GM21447 (cell line): ENCODE results near the gene RTN4.
"Not testable (repeated sequence)": the region's sequence is repeated elsewhere in the genome, so short reads cannot be mapped to it uniquely, and the experiment has no call there.

Experiments
- ATAC-seq: cut with Tn5 transposase; IDR thresholded peaks from one replicate; pipeline ENCODE4 v1.9.1; 2021; ENCODE audit not compliant: unreplicated experiment

RTN4 gene, protein sequence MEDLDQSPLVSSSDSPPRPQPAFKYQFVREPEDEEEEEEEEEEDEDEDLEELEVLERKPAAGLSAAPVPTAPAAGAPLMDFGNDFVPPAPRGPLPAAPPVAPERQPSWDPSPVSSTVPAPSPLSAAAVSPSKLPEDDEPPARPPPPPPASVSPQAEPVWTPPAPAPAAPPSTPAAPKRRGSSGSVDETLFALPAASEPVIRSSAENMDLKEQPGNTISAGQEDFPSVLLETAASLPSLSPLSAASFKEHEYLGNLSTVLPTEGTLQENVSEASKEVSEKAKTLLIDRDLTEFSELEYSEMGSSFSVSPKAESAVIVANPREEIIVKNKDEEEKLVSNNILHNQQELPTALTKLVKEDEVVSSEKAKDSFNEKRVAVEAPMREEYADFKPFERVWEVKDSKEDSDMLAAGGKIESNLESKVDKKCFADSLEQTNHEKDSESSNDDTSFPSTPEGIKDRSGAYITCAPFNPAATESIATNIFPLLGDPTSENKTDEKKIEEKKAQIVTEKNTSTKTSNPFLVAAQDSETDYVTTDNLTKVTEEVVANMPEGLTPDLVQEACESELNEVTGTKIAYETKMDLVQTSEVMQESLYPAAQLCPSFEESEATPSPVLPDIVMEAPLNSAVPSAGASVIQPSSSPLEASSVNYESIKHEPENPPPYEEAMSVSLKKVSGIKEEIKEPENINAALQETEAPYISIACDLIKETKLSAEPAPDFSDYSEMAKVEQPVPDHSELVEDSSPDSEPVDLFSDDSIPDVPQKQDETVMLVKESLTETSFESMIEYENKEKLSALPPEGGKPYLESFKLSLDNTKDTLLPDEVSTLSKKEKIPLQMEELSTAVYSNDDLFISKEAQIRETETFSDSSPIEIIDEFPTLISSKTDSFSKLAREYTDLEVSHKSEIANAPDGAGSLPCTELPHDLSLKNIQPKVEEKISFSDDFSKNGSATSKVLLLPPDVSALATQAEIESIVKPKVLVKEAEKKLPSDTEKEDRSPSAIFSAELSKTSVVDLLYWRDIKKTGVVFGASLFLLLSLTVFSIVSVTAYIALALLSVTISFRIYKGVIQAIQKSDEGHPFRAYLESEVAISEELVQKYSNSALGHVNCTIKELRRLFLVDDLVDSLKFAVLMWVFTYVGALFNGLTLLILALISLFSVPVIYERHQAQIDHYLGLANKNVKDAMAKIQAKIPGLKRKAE

GRCh38 chr2:55050100-55050994 is at the start of gene RTN4:
RTN4 (minus strand) TSS chr2:55050451; CDS start chr2:55050300, 151 bp downstream.
- peak; percentile 78 for ATAC-seq

DNA sequence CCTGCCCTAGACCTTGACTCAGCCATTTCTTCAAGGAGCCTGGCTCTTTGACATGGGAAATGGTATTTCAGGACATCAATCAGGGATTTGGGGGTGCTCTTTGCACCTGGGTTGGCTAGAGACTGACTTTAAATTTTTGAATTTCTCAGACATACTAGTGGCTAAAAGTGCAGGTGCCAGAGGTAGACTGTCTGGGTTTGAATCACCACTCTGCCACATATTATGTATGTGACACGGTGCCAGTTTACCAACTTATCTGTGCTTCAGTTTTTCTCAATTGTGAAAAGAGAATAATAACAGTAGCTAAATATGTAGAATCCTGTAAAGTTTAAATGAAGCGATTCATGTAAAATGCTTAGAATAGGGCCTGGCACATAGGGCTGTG is 49.2 kb upstream of the RTN4 start:
- ATAC-seq = no peak

DNA sequence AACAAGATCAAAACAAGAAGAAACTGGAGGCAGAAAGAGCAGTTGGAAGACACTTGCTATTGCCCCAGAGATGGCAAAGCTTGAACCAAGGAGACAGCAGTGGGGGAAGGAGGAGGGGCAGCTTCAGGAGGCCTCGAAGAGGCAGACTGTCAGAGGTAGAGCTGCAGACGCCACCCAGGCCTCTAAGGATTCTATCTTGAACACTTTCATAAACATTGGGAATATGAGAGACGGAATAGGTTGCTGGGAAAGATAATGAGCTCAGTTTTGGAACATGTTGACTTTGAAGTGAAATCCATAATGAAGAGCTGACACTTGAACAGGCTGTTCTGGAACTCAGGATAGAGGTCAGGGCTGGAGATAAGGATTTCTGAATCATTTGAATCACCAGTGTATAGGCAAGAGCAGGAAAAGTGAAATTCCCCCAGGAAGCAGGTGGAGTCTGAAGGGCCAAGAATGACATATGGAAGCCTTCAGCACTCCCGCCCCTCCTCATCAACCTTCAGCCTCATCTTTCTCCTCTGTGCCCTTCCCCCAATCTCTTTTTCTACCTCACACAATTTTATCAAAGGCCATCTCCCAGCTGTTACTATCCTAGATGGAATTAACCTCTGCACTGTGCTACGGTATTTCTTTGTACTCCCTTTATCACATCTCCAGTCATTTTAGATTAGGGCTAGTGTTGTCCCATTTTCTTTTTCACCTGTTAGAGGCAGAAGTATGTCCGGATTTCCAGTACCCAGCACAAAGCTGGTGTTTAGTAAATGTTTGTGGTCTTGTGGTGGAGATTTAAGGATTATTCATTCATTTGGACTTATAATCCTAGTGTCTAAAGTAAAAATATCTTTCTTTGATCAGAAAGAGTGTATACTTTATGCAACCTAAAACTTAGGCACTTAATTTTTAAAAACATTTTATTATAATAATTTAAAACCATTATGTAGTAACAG is 47.5 kb upstream of the RTN4 start:
- ATAC-seq = no peak

- ATAC-seq = no peak
Measured at GRCh38 chr2:55097082-55097460, 46.8 kb upstream of the RTN4 start.

DNA sequence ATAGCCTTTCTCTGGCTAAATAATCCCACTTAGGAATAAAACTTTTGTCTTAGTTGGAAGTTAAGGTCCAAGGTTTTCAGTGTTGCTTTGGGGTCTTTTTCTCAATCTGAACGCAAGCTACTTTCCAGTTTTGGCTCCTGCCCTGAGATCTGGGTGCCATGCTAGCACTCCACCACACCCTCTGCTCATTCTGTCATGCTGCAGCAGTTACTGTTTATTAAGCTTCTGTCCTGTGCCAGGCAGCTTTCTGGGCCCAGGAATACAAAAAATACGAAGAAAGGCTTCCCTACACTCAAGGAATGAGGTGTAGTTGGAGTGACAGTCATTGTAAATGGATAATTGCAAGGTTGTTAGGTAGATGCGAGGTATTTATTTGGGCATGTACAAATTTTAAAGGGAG is 46.3 kb upstream of the RTN4 start:
- ATAC-seq = no peak

DNA sequence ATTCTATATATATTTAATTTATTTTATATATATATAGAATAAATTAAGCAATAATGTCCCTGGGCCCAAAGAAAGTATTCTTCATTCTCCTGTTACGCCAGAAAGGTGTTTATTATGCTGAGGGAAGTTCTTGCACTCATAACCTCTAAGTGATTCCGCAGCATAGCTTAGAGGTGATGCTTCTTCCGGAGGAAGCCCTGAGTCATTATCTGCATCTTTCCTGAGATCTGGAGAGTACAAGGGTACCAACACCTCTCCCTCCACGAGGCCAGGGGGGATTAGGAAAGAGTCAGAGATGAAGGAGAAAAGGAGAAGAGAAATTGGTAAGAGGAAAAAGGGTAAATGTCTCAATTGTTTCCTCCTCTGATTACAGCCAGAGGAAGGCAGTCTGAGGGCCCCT is 43.1 kb upstream of the RTN4 start:
- no peak for ATAC-seq

DNA sequence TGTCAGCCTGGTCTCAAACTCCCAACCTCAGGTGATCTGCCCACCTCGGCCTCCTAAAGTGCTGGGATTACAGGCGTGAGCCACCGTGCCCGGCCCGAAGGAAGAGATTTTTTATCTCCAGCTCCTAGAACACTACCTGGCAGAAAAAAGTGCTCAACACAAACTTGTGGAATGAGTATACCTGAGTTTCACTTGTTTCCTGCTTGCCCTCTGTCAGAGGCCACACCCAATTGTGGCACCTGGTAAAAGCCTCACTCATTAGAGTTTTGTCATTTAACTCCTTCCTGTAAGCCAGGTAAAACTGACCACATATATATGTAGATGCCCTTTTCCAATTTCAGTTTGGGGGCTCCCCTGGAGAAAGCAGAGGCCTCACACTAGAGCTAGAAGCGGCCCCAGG is 42.2 kb upstream of the RTN4 start:
- no peak for ATAC-seq

DNA sequence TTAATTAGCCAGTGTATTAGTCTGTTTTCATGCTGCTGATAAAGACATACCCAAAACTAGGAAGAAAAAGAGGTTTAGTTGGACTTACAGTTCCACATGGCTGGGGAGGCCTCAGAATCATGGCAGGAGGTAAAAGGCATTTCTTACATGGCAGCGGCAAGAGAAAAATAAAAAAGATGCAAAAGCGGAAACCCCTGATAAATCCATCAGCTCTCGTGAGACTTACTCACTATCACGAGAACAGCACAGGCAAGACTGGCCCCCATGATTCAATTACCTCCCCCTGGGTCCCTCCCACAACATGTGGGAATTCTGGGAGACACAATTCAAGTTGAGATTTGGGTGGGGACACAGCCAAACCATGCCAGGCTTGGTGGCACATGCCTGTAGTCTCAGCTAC is 41.4 kb upstream of the RTN4 start:
- not testable (repeated sequence) for ATAC-seq

DNA sequence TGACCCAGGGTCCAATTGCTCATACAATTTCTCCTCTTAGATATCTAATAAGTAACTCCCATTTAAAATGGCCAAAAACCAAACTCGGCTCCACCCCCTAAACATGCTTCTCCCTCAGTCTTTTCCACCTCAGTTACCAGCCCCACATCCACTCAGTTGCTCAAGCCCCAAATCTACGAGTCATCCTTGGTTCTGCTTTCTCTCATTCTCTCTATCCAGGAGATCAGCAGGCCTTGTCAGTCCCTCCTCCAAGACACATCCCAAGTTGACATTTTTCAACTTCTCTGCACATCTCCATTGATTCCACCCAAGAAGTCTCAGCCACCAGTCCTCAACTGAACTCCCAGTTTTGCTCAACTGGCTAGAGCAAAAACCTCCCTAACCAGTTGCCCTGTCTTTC is 40.5 kb upstream of the RTN4 start:
- ATAC-seq = no peak

- no peak for ATAC-seq
Measured at GRCh38 chr2:55089726-55090125, 39.5 kb upstream of the RTN4 start.

GRCh38 chr2:55088400-55088799 is 38.1 kb upstream of the RTN4 start:
- no peak for ATAC-seq

GRCh38 chr2:55087936-55088335 is 37.7 kb upstream of the RTN4 start:
- ATAC-seq = no peak

DNA sequence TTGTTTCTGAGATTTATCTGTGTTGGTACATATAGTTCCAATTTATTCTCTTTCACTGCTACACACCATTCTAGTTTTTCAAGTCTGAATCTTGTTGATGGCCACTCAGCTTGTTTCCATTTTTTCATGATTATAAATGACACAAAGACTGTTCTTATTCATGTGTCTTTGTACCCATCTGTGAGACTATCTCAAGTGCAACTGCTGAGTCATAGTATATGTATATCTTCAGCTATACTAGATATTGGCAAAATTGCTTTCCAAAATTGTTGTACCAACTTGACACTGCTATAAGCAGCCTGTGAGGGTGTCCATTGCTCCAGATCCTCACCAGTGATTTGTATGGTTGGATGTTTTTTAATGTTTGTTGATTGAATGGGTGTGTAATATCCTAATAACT is 37.2 kb upstream of the RTN4 start:
- ATAC-seq = no peak

GRCh38 chr2:55085113-55086040 is 35.1 kb upstream of the RTN4 start:
- ATAC-seq = no peak

DNA sequence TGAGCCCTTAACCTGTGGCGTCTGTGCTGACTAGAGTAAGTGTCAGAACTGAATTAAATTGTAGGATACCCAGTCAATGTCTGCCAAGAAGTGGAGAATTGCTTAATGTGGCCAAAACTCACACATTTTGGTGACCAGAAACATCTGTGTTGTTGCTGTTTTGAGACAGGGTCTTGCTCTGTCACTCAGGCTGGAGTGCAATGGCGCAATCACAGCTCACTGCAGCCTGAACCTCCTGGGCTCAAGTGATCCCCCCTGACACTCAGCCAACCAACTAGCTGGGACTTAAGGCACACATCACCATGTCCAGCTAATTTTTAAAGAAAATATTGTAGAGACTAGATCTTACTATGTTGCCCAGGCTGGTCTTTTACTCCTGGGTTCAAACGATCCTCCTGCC is 34.4 kb upstream of the RTN4 start:
- no peak for ATAC-seq

GRCh38 chr2:55080204-55080738 is 30.0 kb upstream of the RTN4 start:
- no peak for ATAC-seq

- no peak for ATAC-seq
Measured at GRCh38 chr2:55078956-55079355, 28.7 kb upstream of the RTN4 start.

DNA sequence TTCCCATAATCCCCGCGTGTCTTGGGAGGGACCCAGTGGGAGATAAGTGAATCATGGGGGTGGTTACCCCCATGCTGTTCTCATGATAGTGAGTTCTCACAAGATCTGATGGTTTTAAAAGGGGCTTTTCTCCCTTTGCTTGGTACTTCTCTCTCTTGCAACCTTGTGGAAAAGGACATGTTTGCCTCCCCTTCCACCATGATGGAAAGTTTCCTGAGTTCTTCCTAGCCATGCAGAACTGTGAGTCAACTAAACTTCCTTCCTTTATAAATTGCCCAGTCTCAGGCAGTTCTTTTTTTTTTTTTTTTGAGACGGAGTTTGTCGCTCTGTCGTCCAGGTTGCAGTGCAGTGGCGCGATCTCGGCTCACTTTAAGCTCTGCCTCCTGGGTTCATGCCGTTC is 26.5 kb upstream of the RTN4 start:
- ATAC-seq = no peak
